Measurements from ENCODE around the gene SPATS2L. TPM values are rescaled to one million over a fixed set of nuclear protein-coding genes. Genes with fewer than 3 reads are reported as not detected.

Gene SPATS2L
- total RNA-seq, 1 experiment from 2014 or later = 47.3 TPM

- Mint-ChIP-seq H3K4me1 (peaks cover 51 to 60% of the 10 kb centered on the region in 2 experiments), H3K4me3 (no peak overlapping the region), H3K27me3 (ENCODE audit: low read depth) (no peaks in the 10 kb centered on the region), H3K27ac (peak overlapping the region; percentile 69 to 96 (median 75); a peak in 6 of 7 replicates), H3K36me3 (ENCODE audit: insufficient read depth in 1 of 3, low read depth in 3 of 3) (peaks cover 11 to 20% (median 13%) of the 10 kb centered on the region in 3 experiments), H3K9me3 (peaks cover 0 to 3% of the 10 kb centered on the region in 2 experiments; a peak in 3 of 5 replicates)
- Histone ChIP-seq H3K9me3 (ENCODE audit: control insufficient read depth, low read depth, low read length) (no peaks in the 10 kb centered on the region), H3K4me2 (ENCODE audit: insufficient read depth, insufficient read length, low read length) (no peak overlapping the region), H2BK20ac (ENCODE audit: low read depth, low read length, poor library complexity, severe bottlenecking) (no peak overlapping the region), H3K4me1 (ENCODE audit: insufficient read depth, low read length) (peaks cover 26% of the 10 kb centered on the region), H2BK12ac (ENCODE audit: insufficient read length, low read depth, low read length) (no peak overlapping the region), H3K27me3 (ENCODE audit: insufficient read depth, low read length) (no peaks in the 10 kb centered on the region), H4K5ac (ENCODE audit: insufficient read length, low read depth, low read length) (no peak overlapping the region), H3K23me2 (ENCODE audit: insufficient read length, low read depth, low read length, poor library complexity, severe bottlenecking) (no peaks in the 10 kb centered on the region), H2AK5ac (ENCODE audit: insufficient read length, low read length) (no peak overlapping the region), H3K4ac (ENCODE audit: low read depth, low read length) (no peak overlapping the region), H4K20me1 (ENCODE audit: control insufficient read depth, insufficient read depth, insufficient read length) (no peaks in the 10 kb centered on the region), H2BK15ac (ENCODE audit: low read depth, low read length) (no peak overlapping the region), H3K9ac (ENCODE audit: extremely low read depth, insufficient read length, low read length) (no peak overlapping the region), H3K56ac (ENCODE audit: insufficient read length, low read depth, low read length) (no peak overlapping the region), H4K91ac (ENCODE audit: insufficient read length, low read depth, low read length) (no peak overlapping the region), H3T11ph (ENCODE audit: low read length) (no peak overlapping the region), H3K14ac (ENCODE audit: insufficient read depth, low read length) (no peak overlapping the region), H3K18ac (ENCODE audit: insufficient read length, low read depth, low read length) (no peak overlapping the region), H2AFZ (ENCODE audit: low read length) (no peak overlapping the region), H3K23ac (ENCODE audit: insufficient read length, low read depth, low read length) (no peak overlapping the region), H3K79me1 (ENCODE audit: insufficient read depth, low read depth, low read length, poor library complexity, severe bottlenecking) (peaks cover 4% of the 10 kb centered on the region), H3K79me2 (ENCODE audit: insufficient read depth, low read length) (peaks cover 43% of the 10 kb centered on the region; the same call in 1 of the 2 replicates), H3K27ac (ENCODE audit: insufficient read length, low read depth, low read length) (no peak overlapping the region), H2BK5ac (ENCODE audit: insufficient read length, low read length) (no peak overlapping the region), H4K8ac (replicated peaks; ENCODE audit: insufficient read length, low read depth, low read length) (no peak overlapping the region), H2BK120ac (ENCODE audit: low read depth, low read length, poor library complexity, severe bottlenecking) (no peak overlapping the region)
- TF ChIP-seq CTCF (conservative IDR thresholded peaks at IDR 0.05) = no peak
- DNase-seq = no peak
- no CpG with 5 or more reads among the region's 2 CpGs for WGBS (ENCODE audit: extremely low coverage, insufficient read length, low lambda C conversion rate)
These were observed 45.3 kb downstream of the SPATS2L start for GRCh38 chr2:200351815-200352214.
